C4-2B (cell line): Measurements from ENCODE around the gene MARK1.

Experiments used
- CTCF ChIP-seq: fragments of 450-650 bp; conservative IDR thresholded peaks from 2 replicates; pipeline ENCODE4 v1.5.1; 2017; ENCODE audit warnings: mild to moderate bottlenecking
- ZFX ChIP-seq: fragments of 450-650 bp; IDR thresholded peaks from 2 replicates; pipeline ENCODE4 v1.6.1; 2017

GRCh38 chr1:220500372-220500771, 27.6 kb upstream of the MARK1 start:
- TF ChIP-seq CTCF (no peak), ZFX (no peak)
